Mononuclear cell (primary cell): ENCODE measurements around the gene SORCS2. TPM values are rescaled to one million over a fixed set of nuclear protein-coding genes. Genes with fewer than 3 reads are reported as not detected.

Experiments
- H3K27me3 ChIP-seq: 2 replicates; pipeline ENCODE4 v1.6.0; 2011; ENCODE audit warnings: low read length, control low read depth; ENCODE audit not compliant: insufficient read depth
- H3K4me1 ChIP-seq: 2 replicates; pipeline ENCODE4 v1.5.1; 2011; ENCODE audit warnings: mild to moderate bottlenecking, low read length, control low read depth; ENCODE audit not compliant: insufficient read depth
- H3K4me3 ChIP-seq: 2 replicates; pipeline ENCODE4 v1.5.1; 2011; ENCODE audit warnings: mild to moderate bottlenecking, low read length, moderate library complexity
- H3K9me3 ChIP-seq: 2 replicates; pipeline ENCODE4 v1.5.1; 2011; ENCODE audit warnings: low read depth, mild to moderate bottlenecking, control low read depth, low read length
- total RNA-seq: library from RNA; depleted of rRNA; stranded (reverse); fragments of >200 nt; gene quantifications from one replicate; pipeline ENCODE4 v1.2.3, GENCODE V29; 2012

Gene SORCS2
- total RNA-seq, 1 donor, result 0.10 TPM

DNA sequence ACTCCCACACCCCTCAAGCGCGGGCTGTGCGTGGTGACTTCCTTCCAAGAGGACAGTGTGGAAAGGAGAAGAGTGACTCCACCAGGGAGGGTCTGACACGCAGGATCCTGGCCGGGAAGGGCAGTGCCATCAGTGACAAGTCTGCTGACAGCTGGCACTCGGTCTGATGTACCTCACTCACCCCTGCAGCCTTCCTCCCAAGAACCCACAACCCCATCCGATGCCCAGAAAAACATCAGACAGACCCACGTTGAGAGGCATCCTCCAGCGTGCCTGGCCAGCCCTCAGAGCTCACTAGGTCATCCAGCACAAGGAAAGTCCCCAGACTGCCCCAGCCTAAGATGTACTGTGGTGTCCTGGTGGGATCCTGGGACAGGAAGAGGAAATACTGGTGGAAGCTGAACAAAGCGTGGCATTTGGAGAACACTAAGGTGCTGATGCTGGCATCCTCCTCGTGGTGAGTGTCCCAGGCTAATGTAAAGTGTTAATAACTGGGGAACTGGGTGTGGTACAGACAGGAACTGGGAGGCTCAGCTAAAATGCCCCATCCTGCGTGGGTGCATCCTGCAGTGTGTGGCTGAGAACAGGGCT is 442.4 kb downstream of the SORCS2 start:
- Histone ChIP-seq H3K4me1 (peaks cover 49% of the 10 kb centered on the region), H3K4me3 (no peak overlapping the region), H3K9me3 (no peaks in the 10 kb centered on the region), H3K27me3 (no peaks in the 10 kb centered on the region)

DNA sequence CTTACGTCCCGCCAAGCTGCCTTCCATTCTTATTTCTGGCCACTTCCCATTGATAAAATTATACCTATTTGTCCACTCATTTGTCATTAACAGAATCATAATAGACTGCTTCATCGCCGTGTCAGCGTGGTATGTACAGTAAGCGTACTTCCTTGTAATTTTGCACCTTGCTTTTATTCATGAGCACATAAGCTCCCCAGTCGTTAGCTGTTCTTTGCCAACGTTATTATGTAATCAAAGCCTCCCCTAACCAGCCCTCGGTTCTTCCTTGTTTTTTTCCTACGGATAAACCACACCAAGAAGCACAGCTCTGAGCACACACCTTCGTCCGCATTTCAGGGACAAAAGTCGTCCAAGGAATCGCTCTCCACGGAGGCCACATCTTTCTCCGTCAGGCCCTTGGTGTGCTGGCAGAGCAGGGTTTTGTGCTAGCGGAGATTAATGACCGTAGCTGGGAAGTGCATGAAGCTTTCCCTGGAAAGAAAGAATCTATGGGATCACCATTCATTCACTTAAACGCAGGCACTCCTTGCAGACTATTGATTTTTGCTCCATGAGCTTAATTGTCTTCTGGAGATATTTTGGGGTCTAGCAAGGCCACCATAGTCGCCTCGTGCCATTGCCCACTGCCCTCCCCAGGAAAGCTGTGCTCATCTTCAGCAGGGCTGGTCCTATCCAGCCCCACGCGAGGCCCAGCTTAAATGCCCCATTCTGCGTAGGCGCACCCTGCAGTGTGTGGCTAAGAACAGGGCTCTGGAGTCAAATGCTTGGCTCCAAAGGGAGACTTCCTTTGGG is 443.3 kb downstream of the SORCS2 start:
- H3K4me3 ChIP-seq, result no peak overlapping the region
- H3K4me1 ChIP-seq, result peaks cover 53% of the 10 kb centered on the region
- H3K9me3 ChIP-seq, result no peaks in the 10 kb centered on the region
- H3K27me3 ChIP-seq, result no peaks in the 10 kb centered on the region

DNA sequence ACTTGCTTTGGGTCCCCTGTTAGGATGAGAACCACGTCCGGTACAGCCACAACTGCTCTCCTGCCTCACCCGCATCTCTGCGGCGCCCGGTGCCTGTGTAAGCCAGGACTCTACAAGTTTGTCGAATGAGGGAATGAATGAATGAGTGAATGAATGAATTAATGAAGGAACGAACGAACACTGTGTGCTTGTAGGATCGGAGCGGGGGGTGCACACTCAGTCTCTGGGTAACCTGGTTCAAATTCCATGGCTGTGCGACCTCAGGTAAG is 443.8 kb downstream of the SORCS2 start:
- no peaks in the 10 kb centered on the region for H3K27me3 ChIP-seq
- peaks cover 53% of the 10 kb centered on the region for H3K4me1 ChIP-seq
- H3K4me3 ChIP-seq, result no peak overlapping the region
- no peaks in the 10 kb centered on the region for H3K9me3 ChIP-seq

DNA sequence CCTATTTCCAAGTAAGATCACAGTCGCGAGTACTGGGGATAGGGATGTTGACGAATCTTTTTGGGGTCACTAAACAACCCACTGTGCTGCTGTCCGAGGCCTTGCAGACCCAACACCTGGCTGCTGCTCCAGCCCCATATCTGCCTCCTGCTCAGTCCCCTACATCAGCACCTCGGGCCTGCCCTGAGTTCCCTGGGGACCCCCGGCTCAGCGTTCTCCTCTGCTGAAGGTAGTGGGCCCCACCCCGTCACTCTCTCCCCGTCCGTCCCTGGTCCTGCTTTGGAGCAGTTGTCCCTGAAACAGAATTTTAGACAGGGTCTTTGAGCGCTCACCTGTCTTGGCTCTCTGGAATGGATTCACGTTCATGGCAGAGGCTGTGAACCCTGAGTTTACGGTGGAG is 444.8 kb downstream of the SORCS2 start:
- Histone ChIP-seq H3K4me3 (no peak overlapping the region), H3K9me3 (no peaks in the 10 kb centered on the region), H3K4me1 (peaks cover 53% of the 10 kb centered on the region), H3K27me3 (no peaks in the 10 kb centered on the region)

DNA sequence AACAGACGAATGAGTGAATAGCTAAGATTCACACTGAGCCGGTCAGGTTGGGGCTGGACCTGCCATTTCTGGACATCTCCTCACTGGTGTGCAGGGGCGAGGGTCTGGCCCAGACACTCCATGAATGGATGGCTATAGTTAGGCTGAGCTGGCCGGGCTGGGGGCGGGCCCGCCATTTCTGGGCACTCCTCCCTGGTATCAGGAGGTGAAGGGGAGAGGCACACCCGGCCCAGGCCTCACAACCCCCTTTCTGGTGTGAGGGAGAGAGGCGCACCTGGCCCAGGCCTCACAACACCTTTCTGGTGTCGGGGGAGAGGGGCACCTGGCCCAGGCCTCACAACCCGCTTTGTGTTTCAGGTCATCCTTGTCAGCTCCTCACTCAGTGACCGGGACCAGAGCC is 445.6 kb downstream of the SORCS2 start:
- H3K27me3 ChIP-seq, result no peaks in the 10 kb centered on the region
- H3K4me3 ChIP-seq, result no peak overlapping the region
- H3K9me3 ChIP-seq, result no peaks in the 10 kb centered on the region
- peaks cover 53% of the 10 kb centered on the region for H3K4me1 ChIP-seq

DNA sequence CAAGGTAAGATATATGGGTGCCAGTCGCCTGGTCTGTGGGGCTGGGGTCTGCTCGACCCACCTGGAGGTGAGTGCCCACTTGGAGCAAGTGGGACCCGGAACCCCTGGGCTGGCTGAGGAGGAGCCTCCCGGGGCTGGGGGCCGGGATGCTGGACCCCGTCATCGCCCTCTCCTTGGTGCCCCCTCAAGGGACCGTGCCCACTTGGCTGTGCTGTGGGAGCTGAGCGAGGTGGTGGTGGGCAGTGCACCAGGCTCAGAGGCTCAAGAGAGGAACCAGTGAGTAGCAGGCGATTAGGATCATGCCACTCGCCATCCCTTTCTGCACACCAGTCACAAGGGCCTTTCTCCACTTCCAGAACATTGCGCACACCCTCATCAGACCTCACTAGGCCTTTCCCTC is 446.2 kb downstream of the SORCS2 start:
- Histone ChIP-seq H3K27me3 (no peaks in the 10 kb centered on the region), H3K4me3 (no peak overlapping the region), H3K4me1 (peaks cover 53% of the 10 kb centered on the region), H3K9me3 (no peaks in the 10 kb centered on the region)

DNA sequence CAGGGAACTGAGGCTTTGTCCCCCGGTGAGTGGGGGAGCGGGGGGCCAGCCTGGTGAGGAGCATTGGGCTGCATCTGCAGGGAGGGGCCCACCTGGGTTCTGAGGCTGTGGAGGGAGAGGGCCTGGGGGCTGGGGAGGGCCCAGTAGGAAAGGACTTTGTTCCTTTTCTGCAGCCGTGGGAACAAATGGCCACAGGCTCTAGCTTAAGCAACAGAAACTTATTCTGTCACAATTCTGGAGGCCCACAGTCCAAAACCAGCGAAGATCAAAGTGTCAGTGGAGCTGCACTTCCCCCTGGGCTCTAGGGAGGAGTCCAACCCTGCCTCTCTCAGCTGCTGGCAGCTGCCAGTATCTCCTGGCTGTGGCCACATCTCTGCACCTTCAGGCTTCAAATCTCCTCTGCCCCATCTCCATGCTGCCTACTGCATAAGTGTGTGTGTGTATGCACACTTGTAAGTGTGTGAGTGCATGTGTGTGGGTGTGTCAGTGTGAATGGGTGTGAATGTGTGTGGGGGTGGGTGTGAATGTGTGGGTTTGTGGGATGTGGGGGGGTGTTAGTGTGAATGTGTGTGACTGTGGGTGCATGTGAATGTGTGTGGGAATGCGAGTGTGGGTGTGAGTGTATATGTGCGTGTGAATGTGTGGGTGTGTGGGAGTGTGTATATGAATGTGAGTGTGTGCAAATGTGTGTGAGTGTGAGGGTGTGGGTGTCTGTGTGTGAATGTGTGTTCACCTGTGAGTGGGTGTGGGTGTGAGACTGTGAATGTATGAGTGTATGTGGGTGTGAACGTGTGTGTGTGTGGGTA is 446.8 kb downstream of the SORCS2 start:
- Histone ChIP-seq H3K9me3 (no peaks in the 10 kb centered on the region), H3K4me1 (peaks cover 52% of the 10 kb centered on the region), H3K27me3 (no peaks in the 10 kb centered on the region), H3K4me3 (no peak overlapping the region)

DNA sequence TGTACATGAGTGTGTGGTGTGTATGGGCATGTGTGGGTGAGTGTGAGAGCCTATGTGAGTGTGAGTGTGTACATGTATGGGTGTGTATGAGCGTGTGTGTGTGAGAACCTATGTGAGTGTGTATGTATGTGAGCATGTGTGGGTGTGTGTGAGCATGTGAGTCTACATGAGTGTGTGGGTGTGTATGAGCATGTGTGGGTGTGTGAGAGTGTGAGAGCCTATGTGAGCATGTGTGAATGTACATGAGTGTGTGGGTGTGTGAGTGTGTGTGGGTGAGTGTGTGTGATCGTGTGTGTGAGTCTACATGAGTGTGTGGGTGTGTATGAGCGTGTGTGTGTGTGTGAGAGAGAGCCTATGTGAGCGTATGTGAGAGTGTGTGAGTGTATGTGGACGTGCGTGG is 447.8 kb downstream of the SORCS2 start:
- H3K4me1 ChIP-seq, result peaks cover 45% of the 10 kb centered on the region
- H3K9me3 ChIP-seq, result no peaks in the 10 kb centered on the region
- no peak overlapping the region for H3K4me3 ChIP-seq
- no peaks in the 10 kb centered on the region for H3K27me3 ChIP-seq

DNA sequence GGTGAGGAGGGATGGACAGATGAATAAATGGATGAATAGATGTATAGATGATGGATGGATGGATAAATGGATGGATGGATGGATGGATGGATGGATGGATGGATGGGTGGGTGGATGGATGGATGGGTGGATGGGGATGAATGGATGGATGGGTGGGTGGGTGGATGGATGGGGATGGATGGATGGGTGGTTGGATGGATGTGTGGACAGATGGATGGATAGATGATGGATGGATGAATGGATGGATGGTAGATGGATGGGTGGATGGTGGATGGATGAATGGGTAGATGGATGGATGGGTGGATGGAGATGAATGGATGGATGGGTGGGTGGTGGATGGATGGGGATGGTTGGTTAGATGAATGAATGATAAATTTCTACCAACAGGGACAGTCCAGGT is 449.4 kb downstream of the SORCS2 start:
- no peaks in the 10 kb centered on the region for H3K27me3 ChIP-seq
- peaks cover 49% of the 10 kb centered on the region for H3K4me1 ChIP-seq
- no peaks in the 10 kb centered on the region for H3K9me3 ChIP-seq
- no peak overlapping the region for H3K4me3 ChIP-seq

DNA sequence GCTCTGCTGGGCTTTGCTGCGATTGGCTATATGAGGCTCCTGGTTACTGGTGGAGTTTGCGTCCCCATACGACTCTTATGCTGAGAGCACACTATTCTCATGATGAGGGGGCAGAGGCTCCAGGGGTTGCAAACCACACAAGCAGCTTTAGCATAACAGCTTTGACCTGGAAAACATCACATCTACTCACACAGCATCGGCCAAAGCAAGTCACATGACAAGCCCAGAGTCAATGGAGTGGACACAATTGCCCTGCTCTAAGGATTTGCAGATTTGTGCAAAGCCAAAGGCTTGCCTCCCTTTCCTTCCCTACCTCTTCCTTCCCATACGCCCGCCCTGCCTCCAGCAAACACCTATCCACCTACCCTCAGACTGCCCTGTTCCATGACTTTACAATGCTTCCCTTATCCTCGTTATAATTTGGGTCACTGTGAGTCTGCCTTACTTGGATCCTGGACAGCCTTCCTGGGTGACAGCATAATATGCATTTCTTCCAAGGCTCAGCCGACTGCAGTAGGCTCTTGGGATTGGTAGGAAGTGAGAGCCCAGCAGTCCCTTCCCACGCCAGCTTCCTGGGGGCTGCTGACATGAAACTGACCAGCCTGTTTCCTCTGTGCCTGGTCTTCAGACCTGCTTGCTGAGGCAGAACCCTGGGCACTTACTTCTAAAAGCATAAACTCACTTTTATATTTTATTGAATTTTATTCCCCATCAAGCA is 450.6 kb downstream of the SORCS2 start:
- Histone ChIP-seq H3K4me3 (no peak overlapping the region), H3K27me3 (no peaks in the 10 kb centered on the region), H3K9me3 (no peaks in the 10 kb centered on the region), H3K4me1 (peaks cover 53% of the 10 kb centered on the region)

DNA sequence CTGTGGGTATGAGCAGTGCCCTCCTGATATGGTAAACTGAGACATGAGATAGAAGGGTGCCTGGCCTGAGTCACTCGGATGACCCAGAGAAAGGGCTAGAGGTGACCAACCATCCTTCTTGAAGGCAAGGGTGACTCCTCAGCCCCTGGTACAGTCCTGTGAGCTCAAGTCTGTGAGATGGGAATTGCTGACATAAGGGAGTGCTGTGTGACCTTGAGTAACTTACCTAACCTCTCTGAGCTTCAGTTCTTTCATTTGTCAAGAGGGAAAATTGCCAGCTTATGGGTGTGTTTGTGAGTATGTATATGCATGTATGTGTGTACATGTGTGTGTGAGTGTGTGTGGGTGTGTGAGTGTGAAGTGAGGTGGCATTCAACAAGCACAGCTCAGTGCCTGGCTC is 452.8 kb downstream of the SORCS2 start:
- H3K9me3 ChIP-seq, result no peaks in the 10 kb centered on the region
- H3K4me3 ChIP-seq, result no peak overlapping the region
- H3K4me1 ChIP-seq, result peaks cover 53% of the 10 kb centered on the region
- no peaks in the 10 kb centered on the region for H3K27me3 ChIP-seq

DNA sequence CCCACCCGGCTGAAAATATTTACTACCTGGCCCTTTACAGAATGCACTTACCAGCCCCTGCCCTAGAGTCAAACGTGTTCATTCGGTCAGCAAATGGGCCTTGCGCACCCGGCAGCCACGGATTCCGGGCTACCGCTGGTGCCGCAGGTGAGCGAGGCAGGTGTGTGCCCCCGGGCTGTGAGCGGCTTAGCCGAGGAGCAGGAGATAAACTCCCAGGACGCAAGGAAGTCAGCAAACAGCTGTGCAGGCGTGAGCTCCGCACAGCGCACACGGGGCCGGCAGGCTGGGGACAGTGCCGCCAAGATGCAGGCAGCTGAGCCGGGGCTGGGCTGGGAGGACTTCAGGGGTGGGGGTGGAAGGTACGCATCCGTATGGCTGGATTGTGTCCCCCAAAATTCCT is 453.6 kb downstream of the SORCS2 start:
- Histone ChIP-seq H3K9me3 (no peaks in the 10 kb centered on the region), H3K27me3 (no peaks in the 10 kb centered on the region), H3K4me3 (no peak overlapping the region), H3K4me1 (peaks cover 60% of the 10 kb centered on the region)

DNA sequence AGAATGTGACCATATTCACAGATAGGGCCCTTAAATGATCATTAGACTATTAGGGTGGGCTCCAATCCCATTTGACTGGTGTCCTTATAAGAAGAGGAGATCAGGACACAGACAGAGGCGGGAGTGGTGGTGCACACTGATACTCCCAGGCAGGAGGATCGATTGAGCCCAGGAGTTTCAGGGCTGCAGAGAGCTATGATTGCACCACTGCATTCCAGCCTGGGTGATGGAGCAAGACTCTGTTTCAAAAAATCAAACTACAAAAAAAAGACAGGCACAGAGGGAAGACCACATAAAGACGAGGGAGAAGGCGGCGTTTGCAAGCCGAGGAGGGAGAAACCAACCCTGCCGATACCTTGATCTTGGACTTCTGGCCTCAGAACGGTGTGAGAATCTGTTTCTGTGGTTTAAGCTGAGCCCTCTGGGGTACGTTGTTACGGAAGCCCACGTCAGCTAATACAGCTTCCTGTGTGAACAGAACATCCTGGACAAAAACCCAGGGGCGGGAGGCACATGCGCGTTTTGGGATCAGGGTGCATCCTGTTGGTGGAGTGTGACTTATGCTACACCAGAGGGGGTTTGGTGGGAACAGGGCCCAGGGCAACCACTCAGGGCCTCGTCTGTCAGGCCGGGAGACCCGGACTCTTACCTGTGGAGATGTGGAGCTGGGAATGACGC is 454.2 kb downstream of the SORCS2 start:
- Histone ChIP-seq H3K4me1 (peaks cover 66% of the 10 kb centered on the region), H3K4me3 (no peak overlapping the region), H3K27me3 (no peaks in the 10 kb centered on the region), H3K9me3 (no peaks in the 10 kb centered on the region)

DNA sequence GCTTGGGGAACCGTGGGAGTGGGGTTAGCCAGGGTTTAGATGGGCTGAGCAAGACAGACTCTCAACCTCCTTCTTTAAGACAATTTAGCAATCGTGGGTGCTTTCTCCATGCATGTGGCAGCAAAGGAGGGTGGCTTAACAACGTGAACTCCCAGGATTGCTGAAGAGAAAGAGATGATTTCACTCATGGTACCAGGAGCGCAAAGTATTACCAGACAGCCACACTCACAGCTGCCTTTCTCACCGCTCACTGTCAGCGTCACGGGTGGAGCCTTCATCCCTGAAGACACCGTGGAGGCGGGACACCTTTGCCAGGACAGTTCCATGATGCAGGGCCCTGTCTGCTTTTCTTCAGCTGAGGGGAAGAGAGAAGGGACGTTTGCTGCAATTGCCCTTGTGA is 454.8 kb downstream of the SORCS2 start:
- H3K27me3 ChIP-seq, result no peaks in the 10 kb centered on the region
- H3K4me1 ChIP-seq, result peaks cover 73% of the 10 kb centered on the region
- no peak overlapping the region for H3K4me3 ChIP-seq
- no peaks in the 10 kb centered on the region for H3K9me3 ChIP-seq
